ENCODE measurements around the gene ZFP64.

The ZFP64 gene

GRCh38 chr20:52129611-52130010 is 62.0 kb downstream of the ZFP64 start:
- no peak for TF ChIP-seq CTCF (IDR thresholded peaks at IDR 0.05; ENCODE audit: borderline replicate concordance, insufficient read depth, low read depth, low read length)
- H3K4me3 ChIP-seq (ENCODE audit: low read depth, low read length): no peak overlapping the region

GRCh38 chr20:52127309-52127708 is 64.3 kb downstream of the ZFP64 start:
- no peak for TF ChIP-seq CTCF (IDR thresholded peaks at IDR 0.05; ENCODE audit: borderline replicate concordance, insufficient read depth, low read depth, low read length)
- no peak overlapping the region for H3K4me3 ChIP-seq (ENCODE audit: low read depth, low read length)

GRCh38 chr20:52124821-52125220 is 66.8 kb downstream of the ZFP64 start:
- TF ChIP-seq CTCF (IDR thresholded peaks at IDR 0.05; ENCODE audit: borderline replicate concordance, insufficient read depth, low read depth, low read length): no peak
- H3K4me3 ChIP-seq (ENCODE audit: low read depth, low read length): no peak overlapping the region

- no peak overlapping the region for H3K4me3 ChIP-seq (ENCODE audit: low read depth, low read length)
- TF ChIP-seq CTCF (IDR thresholded peaks at IDR 0.05; ENCODE audit: borderline replicate concordance, insufficient read depth, low read depth, low read length): no peak
Observed at GRCh38 chr20:52118696-52119095, 72.9 kb downstream of the ZFP64 start.

GRCh38 chr20:52118016-52118623 is 73.5 kb downstream of the ZFP64 start:
- no peak overlapping the region for H3K4me3 ChIP-seq (ENCODE audit: low read depth, low read length)
- TF ChIP-seq CTCF (IDR thresholded peaks at IDR 0.05; ENCODE audit: borderline replicate concordance, insufficient read depth, low read depth, low read length): no peak

- TF ChIP-seq CTCF (IDR thresholded peaks at IDR 0.05; ENCODE audit: borderline replicate concordance, insufficient read depth, low read depth, low read length): no peak
- no peak overlapping the region for H3K4me3 ChIP-seq (ENCODE audit: low read depth, low read length)
Observed at GRCh38 chr20:52110456-52110855, 81.1 kb downstream of the ZFP64 start.

Measured in GM12875 (cell line).